ENCODE data around the gene LLGL2.

LLGL2 gene

DNA sequence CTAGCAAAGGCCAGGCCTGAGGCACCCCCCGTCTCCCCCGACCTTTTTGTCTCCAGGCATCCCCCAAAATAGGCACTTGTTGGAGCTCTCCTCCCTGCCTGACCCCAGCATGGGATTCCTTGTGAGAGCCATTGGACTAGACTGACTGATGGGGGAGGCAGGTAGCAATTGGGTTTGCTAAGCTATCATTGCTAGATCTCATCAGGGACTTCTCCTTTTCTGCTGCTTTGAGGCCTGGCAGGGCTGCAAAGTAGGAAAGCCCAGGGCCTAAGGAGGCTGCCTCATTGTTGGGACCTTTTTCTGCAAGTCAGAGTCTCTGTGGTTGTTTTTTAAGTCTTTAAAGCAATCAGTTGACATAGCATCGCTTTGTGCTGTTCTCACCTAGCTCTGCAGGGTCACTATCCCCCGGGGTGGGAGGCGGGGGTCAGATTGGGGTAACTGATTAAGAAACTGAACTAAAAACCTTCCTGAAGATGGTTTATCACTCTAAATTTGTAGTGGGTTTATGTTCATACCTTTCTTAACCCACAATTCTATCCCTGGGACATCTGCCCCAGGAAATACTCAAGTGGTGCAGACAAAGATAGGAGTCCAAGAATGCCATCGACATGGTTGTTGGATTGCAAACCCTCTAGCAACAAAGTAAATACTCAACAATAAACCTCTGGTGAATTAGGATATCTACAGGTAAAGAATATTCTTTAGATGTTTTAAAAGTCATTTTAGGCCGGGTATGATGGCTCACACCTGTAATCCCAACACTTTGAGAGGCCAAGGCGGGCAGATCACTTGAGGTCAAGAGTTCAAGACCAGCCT lies 28.0 kb downstream of the LLGL2 start:
- FAIRE-seq, result no peak

DNA sequence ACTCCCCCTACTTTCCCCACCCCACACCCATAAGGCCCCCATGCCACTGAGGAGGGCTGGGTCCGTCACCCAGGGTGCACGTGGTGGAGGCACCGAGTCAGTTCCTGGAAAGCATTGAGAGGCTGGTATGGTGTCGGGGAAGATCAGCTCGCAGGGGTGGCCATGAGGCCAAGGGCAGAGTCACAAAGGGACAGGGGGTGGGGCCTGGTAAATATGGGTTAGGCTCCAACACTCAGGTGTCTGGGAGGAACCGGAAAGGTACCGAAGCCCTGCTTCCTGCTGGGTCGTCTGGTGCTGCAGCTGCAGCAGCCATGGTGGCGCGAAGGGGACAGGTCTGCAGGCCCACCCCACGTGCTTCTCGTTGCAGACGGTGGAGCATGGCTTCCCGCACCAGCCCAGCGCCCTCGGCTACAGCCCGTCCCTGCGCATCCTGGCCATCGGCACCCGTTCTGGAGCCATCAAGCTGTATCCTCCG lies 30.2 kb downstream of the LLGL2 start:
- FAIRE-seq, result no peak

GRCh38 chr17:75557075-75557851 lies 31.8 kb downstream of the LLGL2 start:
- no peak for FAIRE-seq

GRCh38 chr17:75557852-75558665 lies 32.6 kb downstream of the LLGL2 start:
- no peak for FAIRE-seq

GRCh38 chr17:75558666-75559530 lies 33.4 kb downstream of the LLGL2 start:
- no peak for FAIRE-seq

GRCh38 chr17:75559958-75560533 lies 34.5 kb downstream of the LLGL2 start:
- no peak for FAIRE-seq

DNA sequence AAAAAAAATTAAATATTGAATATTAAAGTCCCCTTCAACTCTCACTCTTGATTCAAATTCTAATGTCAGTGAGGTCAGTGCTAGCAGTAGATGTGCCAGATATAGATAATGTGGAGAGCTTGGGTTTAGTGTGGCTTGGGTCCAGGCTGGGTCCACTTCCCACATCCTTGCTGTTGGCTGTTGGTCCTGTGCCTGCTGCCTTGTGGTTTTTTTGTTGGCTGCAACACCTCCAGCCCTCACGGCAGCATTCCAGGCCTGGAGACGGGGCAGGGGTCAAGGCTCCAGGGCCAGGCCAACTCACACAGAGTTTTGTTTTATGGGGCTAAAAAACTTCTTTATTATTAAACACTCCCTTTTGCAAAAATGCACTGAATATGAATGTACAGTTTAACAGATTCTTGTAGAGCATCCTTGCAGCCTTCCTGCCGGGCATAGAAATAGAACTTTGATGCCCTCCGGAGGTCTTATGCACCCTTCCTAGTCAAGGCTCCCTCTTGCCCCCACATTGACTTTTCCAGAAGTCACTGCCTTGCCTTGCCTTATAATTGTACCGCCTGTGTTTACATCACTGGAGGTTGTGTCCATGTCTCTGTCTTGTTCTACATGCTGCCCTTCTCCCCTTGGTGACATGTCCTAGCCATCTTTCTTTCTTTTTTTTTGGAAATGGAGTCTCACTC lies 36.6 kb downstream of the LLGL2 start:
- no peak for FAIRE-seq

- no peak for FAIRE-seq
Observed at GRCh38 chr17:75563063-75563758, 37.7 kb downstream of the LLGL2 start.

DNA sequence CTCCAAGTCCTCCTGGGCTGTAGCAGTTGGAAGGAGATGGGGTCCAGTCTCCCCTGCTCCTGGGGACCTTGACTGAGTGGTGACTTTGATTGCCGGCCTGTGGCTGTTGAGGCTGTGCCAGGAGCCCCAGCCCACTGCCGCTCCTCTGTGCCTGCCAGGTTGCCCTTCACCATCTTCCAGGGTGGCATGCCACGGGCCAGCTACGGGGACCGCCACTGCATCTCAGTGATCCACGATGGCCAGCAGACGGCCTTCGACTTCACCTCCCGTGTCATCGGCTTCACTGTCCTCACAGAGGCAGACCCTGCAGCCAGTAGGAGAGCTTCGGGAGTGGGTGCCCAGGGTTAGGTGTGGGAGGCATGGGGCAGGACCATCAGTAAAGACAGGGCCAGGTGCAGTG lies 38.7 kb downstream of the LLGL2 start:
- FAIRE-seq, result no peak

- no peak for FAIRE-seq
Observed at GRCh38 chr17:75565066-75565465, 39.6 kb downstream of the LLGL2 start.

DNA sequence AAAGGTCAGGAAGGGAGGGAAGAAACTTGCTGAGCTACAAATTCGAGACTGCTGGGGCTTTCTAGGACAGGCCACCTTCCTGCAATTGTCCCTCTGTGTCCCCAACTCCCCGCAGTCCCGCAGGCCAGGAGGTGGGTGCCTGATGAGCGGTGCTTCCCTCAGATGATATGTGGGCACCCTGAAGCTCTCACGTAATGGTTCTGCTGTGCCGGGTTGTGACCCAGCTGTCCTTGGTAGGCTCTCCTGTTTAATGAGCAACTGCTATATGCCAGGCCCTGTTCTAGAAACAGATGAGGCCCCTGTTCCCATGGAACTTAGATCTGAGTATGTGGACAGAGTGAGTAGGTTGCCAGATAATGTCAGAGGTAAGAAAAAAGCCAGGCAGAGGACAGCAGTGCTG lies 40.1 kb downstream of the LLGL2 start:
- FAIRE-seq, result no peak

DNA sequence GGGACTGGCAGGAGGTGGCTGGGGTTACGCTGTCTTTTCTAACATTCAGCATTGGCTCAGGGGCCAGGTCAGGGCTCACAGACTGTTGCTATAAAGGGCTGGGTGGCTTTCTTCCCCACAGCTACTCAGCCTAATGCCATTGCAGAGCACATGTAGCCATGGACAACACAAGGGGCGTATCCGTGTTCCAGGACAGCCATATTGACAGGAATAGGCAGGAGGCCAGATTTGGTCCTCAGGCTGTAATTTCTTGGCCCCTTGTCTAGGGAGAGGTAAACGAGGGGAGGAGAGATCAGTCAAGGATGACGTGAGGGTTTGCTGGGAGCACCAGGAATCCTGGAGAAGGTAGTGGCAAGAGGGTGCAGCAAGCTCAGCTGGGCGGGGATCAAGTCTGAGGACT lies 40.9 kb downstream of the LLGL2 start:
- no peak for FAIRE-seq

DNA sequence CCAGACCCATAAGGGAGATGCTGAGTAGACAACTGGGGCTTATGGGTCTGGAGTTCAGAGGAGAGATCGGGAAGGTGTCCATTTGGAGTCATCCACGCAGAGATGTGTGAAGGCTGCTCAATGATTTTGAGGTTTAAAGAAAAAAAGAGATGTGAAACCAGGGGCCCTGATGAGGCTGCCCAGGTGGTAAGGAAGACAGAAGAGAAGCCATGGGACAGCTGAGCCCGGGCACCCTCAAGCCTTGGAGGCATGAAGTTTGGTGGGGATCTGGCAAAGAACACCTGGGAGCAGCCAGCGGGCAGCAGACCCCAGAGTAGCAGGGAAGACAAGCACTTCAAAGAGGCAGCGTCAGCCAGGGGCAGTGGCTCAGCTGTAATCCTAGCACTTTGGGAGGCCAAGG lies 41.3 kb downstream of the LLGL2 start:
- FAIRE-seq, result no peak

DNA sequence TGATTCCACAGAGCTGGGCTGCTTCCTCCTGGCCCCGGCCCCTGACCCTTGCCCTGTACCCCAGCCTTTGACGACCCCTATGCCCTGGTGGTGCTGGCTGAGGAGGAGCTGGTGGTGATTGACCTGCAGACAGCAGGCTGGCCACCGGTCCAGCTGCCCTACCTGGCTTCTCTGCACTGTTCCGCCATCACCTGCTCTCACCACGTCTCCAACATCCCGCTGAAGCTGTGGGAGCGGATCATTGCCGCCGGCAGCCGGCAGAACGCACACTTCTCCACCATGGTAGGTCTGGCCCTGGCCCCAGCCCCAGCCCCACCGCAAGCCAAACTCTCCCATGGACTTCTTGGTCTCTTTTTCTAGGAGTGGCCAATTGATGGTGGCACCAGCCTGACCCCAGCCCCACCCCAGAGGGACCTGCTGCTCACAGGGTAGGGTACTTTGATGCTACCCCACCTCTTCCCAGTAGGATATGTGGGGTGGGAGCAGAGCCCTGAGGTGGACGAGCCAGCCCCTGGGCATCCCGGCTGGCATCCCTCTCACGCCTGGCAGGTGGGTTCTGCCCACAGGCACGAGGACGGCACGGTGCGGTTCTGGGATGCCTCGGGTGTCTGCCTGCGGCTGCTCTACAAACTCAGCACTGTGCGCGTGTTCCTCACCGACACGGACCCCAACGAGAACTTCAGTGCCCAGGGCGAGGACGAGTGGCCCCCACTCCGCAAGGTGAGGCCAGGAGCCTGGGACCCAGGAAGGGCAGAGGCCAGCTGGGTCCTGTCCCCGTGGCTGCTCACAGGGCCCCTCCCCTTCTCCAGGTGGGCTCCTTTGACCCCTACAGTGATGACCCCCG lies 43.1 kb downstream of the LLGL2 start:
- FAIRE-seq, result no peak

GRCh38 chr17:75570034-75570676 lies 44.7 kb downstream of the LLGL2 start:
- FAIRE-seq, result no peak

DNA sequence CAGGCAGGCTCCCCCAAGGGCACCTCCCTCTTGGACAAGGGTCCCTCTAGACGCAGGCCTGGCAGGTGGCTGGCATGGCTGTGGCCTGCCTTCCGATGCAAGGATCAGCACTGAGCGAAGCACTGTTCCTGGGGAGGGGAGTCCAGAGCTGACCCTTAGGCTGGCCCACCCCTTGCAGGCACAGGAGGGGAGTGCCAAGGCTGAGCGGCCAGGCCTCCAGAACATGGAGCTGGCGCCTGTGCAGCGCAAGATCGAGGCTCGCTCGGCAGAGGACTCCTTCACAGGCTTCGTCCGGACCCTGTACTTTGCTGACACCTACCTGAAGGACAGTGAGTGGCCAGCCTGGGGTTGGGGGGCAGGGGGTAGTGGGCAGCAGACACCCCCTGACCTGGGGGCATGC lies 45.3 kb downstream of the LLGL2 start:
- FAIRE-seq, result no peak

DNA sequence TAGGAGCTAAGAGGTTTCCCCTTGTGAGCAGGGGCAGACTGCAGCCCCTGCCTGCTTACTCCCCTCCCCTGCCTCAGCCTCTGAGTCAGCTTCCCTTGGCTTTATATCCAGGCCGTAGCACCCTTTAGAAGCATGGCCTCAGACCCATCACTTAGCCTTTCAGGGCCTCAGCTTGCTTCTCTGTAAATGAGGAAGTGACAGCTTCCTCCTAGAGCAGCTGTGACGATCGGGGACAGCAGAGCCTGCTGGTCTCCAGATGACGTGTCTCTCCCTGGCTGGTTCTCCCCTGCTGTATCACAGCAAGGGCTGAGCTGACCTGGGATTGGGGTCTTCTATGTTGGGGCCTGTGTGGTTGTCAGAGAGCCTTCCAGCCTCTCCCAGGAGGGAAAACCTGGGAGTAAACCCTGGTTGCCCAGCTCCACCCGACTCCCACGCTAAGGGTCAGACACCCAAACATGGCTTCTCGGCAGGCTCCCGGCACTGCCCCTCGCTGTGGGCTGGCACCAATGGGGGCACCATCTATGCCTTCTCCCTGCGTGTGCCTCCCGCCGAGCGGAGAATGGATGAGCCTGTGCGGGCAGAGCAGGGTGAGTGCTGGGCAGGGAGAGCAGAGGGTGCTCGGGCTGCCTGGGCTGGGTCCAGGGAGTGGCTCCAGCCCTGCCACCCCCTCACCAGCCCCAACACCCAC lies 45.8 kb downstream of the LLGL2 start:
- FAIRE-seq, result no peak

DNA sequence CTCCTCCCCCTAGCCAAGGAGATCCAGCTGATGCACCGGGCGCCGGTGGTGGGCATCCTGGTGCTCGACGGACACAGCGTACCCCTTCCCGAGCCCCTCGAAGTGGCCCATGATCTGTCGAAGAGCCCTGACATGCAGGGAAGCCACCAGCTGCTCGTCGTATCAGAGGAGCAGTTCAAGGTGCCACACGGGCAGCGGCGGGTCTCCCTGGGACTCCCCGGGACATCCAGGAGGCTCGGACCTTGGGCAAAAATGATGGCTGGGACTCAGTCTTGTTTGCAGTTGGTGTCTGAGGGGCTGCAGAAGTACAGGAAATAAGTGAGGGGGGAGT lies 46.4 kb downstream of the LLGL2 start:
- no peak for FAIRE-seq

Measured in G401.6 (cell line).